GM23338 (cell line): Measurements from ENCODE around the gene DNAJC11.

Experiments
- CREB1 ChIP-seq: fragments of 250-450 bp; sonication (Bioruptor Pico); IDR thresholded peaks from 2 replicates; pipeline ENCODE4 v1.5.0; 2020; ENCODE audit warnings: low read depth, mild to moderate bottlenecking, moderate library complexity
- CTCF ChIP-seq, 2 experiments: fragments of 200-600 bp in 1 of 2; sonication (generic) in 1 of 2; conservative IDR thresholded peaks; 2 replicates each; pipeline versions ENCODE4 v1.5.1 to v1.6.1; 2016 to 2017; ENCODE audit warnings: antibody characterized with exemption in 2 of 2, low read depth in 2 of 2, mild to moderate bottlenecking in 2 of 2, moderate library complexity in 1 of 2
- EZH2 ChIP-seq: fragments of 200-600 bp; sonication (generic); IDR thresholded peaks from one replicate; pipeline ENCODE4 v1.8.0; 2017; ENCODE audit warnings: antibody characterized with exemption, mild to moderate bottlenecking, low read depth; ENCODE audit not compliant: unreplicated experiment
- EZH2phosphoT487 ChIP-seq: fragments of 200-600 bp; sonication (generic); IDR thresholded peaks from one replicate; pipeline ENCODE4 v1.8.1; 2018; ENCODE audit warnings: antibody characterized with exemption; ENCODE audit not compliant: unreplicated experiment
- JUNB ChIP-seq: IDR thresholded peaks from one replicate; pipeline ENCODE4 v1.6.1; 2016; ENCODE audit warnings: antibody characterized with exemption; ENCODE audit not compliant: unreplicated experiment
- NANOG ChIP-seq: IDR thresholded peaks from 2 replicates; pipeline ENCODE4 v1.6.1; 2016; ENCODE audit warnings: antibody characterized with exemption, borderline replicate concordance
- POLR2AphosphoS5 ChIP-seq: IDR thresholded peaks from 2 replicates; pipeline ENCODE4 v1.6.1; 2016; ENCODE audit warnings: antibody characterized with exemption, low read depth
- ZNF462 ChIP-seq: fragments of 250-450 bp; sonication (Bioruptor Pico); IDR thresholded peaks from 2 replicates; pipeline ENCODE4 v1.5.0; 2020; ENCODE audit warnings: mild to moderate bottlenecking, moderate library complexity

- TF ChIP-seq CTCF (conservative IDR thresholded peaks at IDR 0.05; ENCODE audit: low read depth in 2 of 2) = peak; percentile 93 to 99
- TF ChIP-seq EZH2phosphoT487 = no peak
- no peak for TF ChIP-seq EZH2
- TF ChIP-seq POLR2AphosphoS5 = no peak
- TF ChIP-seq ZNF462 (CRISPR knock-in tag) = no peak
- no peak for TF ChIP-seq JUNB
- no peak for TF ChIP-seq CREB1
- no peak for TF ChIP-seq NANOG
Observed at GRCh38 chr1:6727535-6727934, 25.9 kb upstream of the DNAJC11 start.
